ENCODE results near the gene GNB1. TPM values are rescaled to one million over a fixed set of nuclear protein-coding genes. Genes with fewer than 3 reads are reported as not detected.
A peak's percentile ranks its signal among the peaks of the same experiment; 100 is the strongest.

Gene GNB1
- total and polyA plus RNA-seq, 10 of the 15 experiments (the other 5 are each of a cell fraction or from before 2014, with no cell fraction given) = 23.0 to 392 (median 93.9) TPM

GRCh38 chr1:1842360-1843146 lies 48.3 kb downstream of the GNB1 start:
- Histone ChIP-seq H3K27me3 (replicated peaks in 1 of 2; ENCODE audit: control insufficient read depth in 2 of 2, insufficient read depth in 2 of 2, low read length in 1 of 2) (no peaks in the 10 kb centered on the region), H3K4me1 (ENCODE audit: control insufficient read depth, insufficient read depth, low read length) (peaks cover 35% of the 10 kb centered on the region), H3K4me2 (ENCODE audit: control insufficient read depth, insufficient read depth) (peak overlapping the region; percentile 87), H3K36me3 (ENCODE audit: control insufficient read depth in 2 of 2, insufficient read depth in 2 of 2, low read length in 1 of 2) (peaks cover 5 to 12% of the 10 kb centered on the region in 2 experiments; a peak in 3 of 4 replicates), H3K27ac (ENCODE audit: control insufficient read depth, insufficient read depth) (peak overlapping the region; percentile 22; the same call in 1 of the 2 replicates), H3K9me3 (replicated peaks; ENCODE audit: control insufficient read depth, insufficient read depth, low read length) (no peaks in the 10 kb centered on the region), H3K4me3 (0 out of 2 replicates have a peak overlapping the region, but pooled peaks have one; percentile 25), H3K9ac (ENCODE audit: control insufficient read depth, insufficient read depth, low read length) (no peak overlapping the region), H2AFZ (ENCODE audit: control insufficient read depth, low read depth, low read length) (no peak overlapping the region), H4K20me1 (ENCODE audit: control insufficient read depth, insufficient read depth) (no peaks in the 10 kb centered on the region; the same call in 1 of the 2 replicates), H3K79me2 (ENCODE audit: control insufficient read depth, insufficient read depth, low read length) (peaks cover 87% of the 10 kb centered on the region)
- RAD21 ChIA-PET (ENCODE audit: unreplicated experiment) = interaction anchor here (0.6 kb wide), 1 partner anchor 9 kb away, joined by 3 read pairs; no protein-coding TSS in a partner anchor
- BruUV-seq (replicated peaks) = no TSS peak
- ATAC-seq (peak; percentile 61), FAIRE-seq (no peak), DNase-seq (ENCODE audit: low read depth, low spot score) (no peak)
- POLR2A ChIA-PET = interaction anchor here (0.9 to 1.3 kb wide), 3 partner anchors 13 to 44 kb away, joined by 3 to 4 read pairs (median 3); no protein-coding TSS in a partner anchor
- in situ Hi-C loops (cut with MboI) (no loop called here), intact Hi-C loops (cut with micrococcal nuclease; ENCODE audit: unreplicated experiment) (loop anchor here (5.0 kb wide), 1 partner anchor 45 kb away; no protein-coding TSS in a partner anchor)
- SMC1A ChIA-PET (ENCODE audit: uncharacterized antibody, unreplicated experiment) = interaction anchor here (0.6 to 1.6 kb wide), 5 partner anchors 8 to 23 kb away, joined by 3 to 5 read pairs (median 4); no protein-coding TSS in a partner anchor
- 5% methylated on average over 11 of the region's 11 CpGs for WGBS (ENCODE audit: insufficient coverage, insufficient replicate concordance, low lambda C conversion rate, missing lambda C conversion rate)
- CTCF ChIA-PET = interaction anchor here (1.3 to 2.1 kb wide), 2 partner anchors 62 to 66 kb away, joined by 4 to 7 read pairs; no protein-coding TSS in a partner anchor
- TF ChIP-seq MEF2A (IDR thresholded peaks at IDR 0.05; ENCODE audit: insufficient read depth, low read depth, low read length) = no peak
- no peak for TF ChIP-seq JUND (IDR thresholded peaks at IDR 0.05; ENCODE audit: low read depth, low read length)
- no peak for TF ChIP-seq RAD51 (IDR thresholded peaks at IDR 0.05)
- TF ChIP-seq POLR2A (IDR thresholded peaks at IDR 0.05; ENCODE audit: low read depth, low read length) = no peak
- peak; percentile 49; the same call in 1 of the 2 replicates for TF ChIP-seq TCF12 (IDR thresholded peaks at IDR 0.05; ENCODE audit: low read depth, low read length)
- TF ChIP-seq ZNF384 (IDR thresholded peaks at IDR 0.05; ENCODE audit: borderline replicate concordance, low read depth, low read length) = 0 out of 2 replicates have a peak, but pooled peaks have one; percentile 16
- TF ChIP-seq EZH2 (IDR thresholded peaks at IDR 0.05; ENCODE audit: borderline replicate concordance, control insufficient read depth, low read depth, low read length) = no peak
- TF ChIP-seq STAT3 (IDR thresholded peaks at IDR 0.05; ENCODE audit: low read depth, low read length) = no peak
- TF ChIP-seq WRNIP1 (IDR thresholded peaks at IDR 0.05; ENCODE audit: borderline replicate concordance, low read depth, low read length) = no peak
- 0 out of 2 replicates have a peak, but pooled peaks have one; percentile 13 for TF ChIP-seq TCF3 (IDR thresholded peaks at IDR 0.05; ENCODE audit: borderline replicate concordance, insufficient read depth, low read depth, low read length)
- TF ChIP-seq ZNF687 (IDR thresholded peaks at IDR 0.05) = no peak
- TF ChIP-seq ELK1 (IDR thresholded peaks at IDR 0.05; ENCODE audit: low read depth, low read length) = no peak
- TF ChIP-seq POU2F2 (IDR thresholded peaks at IDR 0.05; ENCODE audit: borderline replicate concordance, low read depth, low read length) = no peak
- TF ChIP-seq SKIL (IDR thresholded peaks at IDR 0.05; ENCODE audit: low read depth, poor library complexity, severe bottlenecking) = peak; percentile 44

Measured in GM12878 (cell line).